GM12875 (cell line): Measurements from ENCODE around the gene RAD9A.

Source experiments
- H3K4me3 ChIP-seq: one replicate; pipeline ENCODE4 v1.5.1; 2011; ENCODE audit warnings: low read depth, low read length, control low read depth
- CTCF ChIP-seq: IDR thresholded peaks from 2 replicates; pipeline ENCODE4 v1.5.1; 2011; ENCODE audit warnings: low read depth, mild to moderate bottlenecking, control low read depth, inconsistent platforms, low read length, moderate library complexity, borderline replicate concordance; ENCODE audit not compliant: insufficient read depth

Gene RAD9A

DNA sequence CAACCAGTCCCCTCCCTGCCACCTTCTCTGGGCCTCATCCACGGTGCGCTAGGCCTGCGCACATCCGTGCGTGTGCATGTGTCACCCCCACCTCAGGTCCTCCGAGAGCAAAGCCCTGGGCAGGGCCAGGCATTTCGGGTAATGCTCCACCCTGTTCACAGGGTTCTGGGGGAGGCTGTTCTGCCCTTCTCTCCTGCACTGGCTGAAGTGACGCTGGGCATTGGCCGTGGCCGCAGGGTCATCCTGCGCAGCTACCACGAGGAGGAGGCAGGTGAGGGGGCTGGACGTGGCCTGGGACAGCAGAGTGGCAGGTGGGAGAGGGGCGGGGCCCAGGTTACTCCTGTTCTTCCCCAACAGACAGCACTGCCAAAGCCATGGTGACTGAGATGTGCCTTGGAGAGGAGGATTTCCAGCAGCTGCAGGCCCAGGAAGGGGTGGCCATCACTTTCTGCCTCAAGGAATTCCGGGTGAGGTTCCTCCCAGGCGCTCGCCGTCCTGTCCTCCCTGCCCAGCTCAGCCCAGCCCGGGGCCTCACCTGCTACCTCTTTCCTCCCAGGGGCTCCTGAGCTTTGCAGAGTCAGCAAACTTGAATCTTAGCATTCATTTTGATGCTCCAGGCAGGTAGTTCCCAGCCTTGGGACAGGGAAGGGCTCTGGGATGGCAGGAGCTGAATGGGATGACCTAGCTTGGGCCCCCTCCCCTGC is 3.9 kb downstream of the RAD9A start:
- TF ChIP-seq CTCF: no peak
- H3K4me3 ChIP-seq: no peak overlapping the region

- no peak overlapping the region for H3K4me3 ChIP-seq
- no peak for TF ChIP-seq CTCF
Measured at GRCh38 chr11:67396259-67396581, 4.4 kb downstream of the RAD9A start.

GRCh38 chr11:67396587-67397389 is 5.0 kb downstream of the RAD9A start:
- no peak overlapping the region for H3K4me3 ChIP-seq

GRCh38 chr11:67397536-67397935 is 5.8 kb downstream of the RAD9A start:
- no peak overlapping the region for H3K4me3 ChIP-seq
- no peak for TF ChIP-seq CTCF

More at GRCh38 chr11:67396587-67397389, 5.0 kb downstream of the RAD9A start:
- no peak for TF ChIP-seq CTCF

GRCh38 chr11:67397986-67398660 is 6.3 kb downstream of the RAD9A start:
- H3K4me3 ChIP-seq: no peak overlapping the region
- TF ChIP-seq CTCF: no peak

GRCh38 chr11:67398661-67399563 is 7.1 kb downstream of the RAD9A start:
- TF ChIP-seq CTCF: no peak
- no peak overlapping the region for H3K4me3 ChIP-seq
